Right ventricle myocardium superior (tissue), 1 donor: ENCODE data around the gene DIP2A. TPM values are rescaled to one million over a fixed set of nuclear protein-coding genes. Genes with fewer than 3 reads are reported as not detected.
"Not testable (repeated sequence)": the region's sequence is repeated elsewhere in the genome, so short reads cannot be mapped to it uniquely, and the experiment has no call there.

Source experiments
- ATAC-seq: fragments of 200-7000 bp; cut with Tn5 transposase; one replicate; pipeline ENCODE4 v1.9.1; 2020; ENCODE audit warnings: mild to moderate bottlenecking; ENCODE audit not compliant: poor library complexity
- DNase-seq: peaks from one replicate; pipeline ENCODE4 v3.0.0-alpha.2; 2020
- intact Hi-C: fragments of 100-400 bp; cut with DNase I; formaldehyde crosslinking; loops from one replicate; pipeline ENCODE4 v1.11.2; 2022
- total RNA-seq: library from RNA; stranded (reverse); fragmentation: NEBNext Ultra II Directional; extraction: Animal tissue kit (Norgen Biotek cat#: 25700); gene quantifications from one replicate; pipeline ENCODE4 v1.2.1, GENCODE V29; 2021
- donor health status: DM: no; HTN: yes; CAD: no; lungs with severe emphysema.

DIP2A gene
- total RNA-seq, 1 donor from 2014 or later: 21.6 TPM

DNA sequence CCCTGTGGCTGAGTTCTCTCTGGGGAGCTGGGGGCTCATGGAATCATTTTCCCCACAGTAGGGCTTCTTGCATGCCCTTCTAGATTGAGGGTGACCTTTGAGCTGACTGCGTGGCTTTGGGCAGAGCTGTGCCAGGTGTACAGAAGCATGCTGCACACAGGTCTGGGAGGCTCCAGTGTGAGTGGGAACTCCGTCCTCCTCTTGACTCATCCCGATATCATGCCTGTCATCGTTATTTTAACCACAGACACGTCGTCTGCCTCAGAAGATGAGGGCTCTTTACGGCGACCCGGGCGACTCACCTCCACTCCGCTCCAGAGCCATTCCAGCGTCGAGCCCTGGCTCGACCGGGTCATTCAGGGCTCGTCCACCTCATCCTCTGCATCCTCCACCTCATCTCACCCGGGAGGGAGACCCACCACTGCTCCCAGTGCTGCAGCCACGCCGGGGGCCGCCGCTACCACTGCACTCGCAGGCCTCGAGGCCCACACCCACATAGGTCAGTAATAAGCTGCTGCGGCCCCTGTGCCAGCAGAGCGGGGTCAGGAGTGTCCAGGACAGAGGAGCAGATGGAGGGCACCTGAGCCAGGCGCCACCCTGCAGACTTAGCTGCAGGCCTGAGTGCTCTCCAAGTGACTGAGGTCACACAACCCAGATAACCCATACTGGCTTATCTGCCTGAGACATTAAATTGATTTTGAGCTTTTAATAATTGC, 39.8 kb downstream of the DIP2A start:
- intact Hi-C loops: no loop called here
- no peak for DNase-seq
- ATAC-seq: no peak

DNA sequence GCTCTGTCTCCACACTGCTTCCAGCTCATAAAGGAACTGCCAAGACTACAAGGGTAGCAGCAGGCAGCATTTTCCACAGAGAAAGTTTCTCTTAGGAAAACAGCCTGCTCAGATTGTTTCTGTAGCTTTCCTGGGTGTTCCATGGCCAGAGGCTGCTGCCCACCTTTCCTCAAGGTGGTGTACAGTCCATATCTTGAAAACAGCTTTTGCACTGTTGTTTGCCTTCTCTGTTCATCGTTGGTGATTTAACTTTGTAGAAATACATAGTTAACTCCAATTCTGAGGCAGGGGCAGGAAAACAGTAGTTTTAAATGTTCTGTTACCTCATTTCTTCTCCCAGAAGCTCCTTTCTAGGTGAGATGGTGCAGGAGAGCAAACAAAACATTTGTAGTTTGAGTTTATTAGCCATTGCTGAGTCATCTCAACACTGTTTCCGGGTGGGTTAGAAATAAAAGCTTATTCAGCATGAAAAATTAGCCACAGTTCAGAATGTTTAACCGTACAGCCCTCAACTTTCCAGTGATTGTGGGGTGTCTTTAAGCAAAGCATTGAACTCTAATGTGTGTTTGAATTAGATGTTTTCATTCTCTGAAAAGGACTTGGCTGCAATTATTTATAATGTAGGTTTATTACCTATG, 41.7 kb downstream of the DIP2A start:
- DNase-seq (no peak), ATAC-seq (no peak)
- intact Hi-C loops: no loop called here

DNA sequence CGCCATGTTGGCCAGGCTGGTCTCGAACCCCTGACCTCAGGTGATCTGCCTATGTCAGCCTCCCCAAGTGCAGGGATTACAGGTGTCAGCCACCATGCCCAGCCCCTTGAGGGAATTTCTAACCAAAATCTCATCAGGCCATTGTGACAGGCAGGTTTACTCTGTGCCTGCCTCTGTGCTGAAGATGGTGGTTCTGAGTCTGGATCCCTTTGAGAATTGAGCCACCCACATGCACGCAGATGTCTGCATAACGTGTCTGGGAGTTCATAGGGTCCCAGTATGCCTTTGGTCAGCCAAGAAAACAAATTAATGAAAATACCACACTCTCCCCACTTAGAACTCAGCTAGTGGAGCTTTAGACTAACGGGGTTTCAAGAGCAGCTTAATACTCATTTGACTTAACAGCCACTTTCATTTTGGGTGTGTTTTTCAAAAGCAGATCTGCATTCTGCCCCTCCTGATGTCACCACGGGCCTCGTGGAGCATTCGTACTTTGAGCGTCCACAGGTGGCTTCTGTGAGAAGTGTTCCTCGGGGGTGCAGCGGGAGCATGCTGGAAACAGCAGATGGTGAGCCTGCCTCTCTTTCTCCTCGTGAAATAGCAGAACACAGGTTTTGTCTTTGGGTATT, 45.3 kb downstream of the DIP2A start:
- intact Hi-C loops: no loop called here
- ATAC-seq (no peak), DNase-seq (no peak)

DNA sequence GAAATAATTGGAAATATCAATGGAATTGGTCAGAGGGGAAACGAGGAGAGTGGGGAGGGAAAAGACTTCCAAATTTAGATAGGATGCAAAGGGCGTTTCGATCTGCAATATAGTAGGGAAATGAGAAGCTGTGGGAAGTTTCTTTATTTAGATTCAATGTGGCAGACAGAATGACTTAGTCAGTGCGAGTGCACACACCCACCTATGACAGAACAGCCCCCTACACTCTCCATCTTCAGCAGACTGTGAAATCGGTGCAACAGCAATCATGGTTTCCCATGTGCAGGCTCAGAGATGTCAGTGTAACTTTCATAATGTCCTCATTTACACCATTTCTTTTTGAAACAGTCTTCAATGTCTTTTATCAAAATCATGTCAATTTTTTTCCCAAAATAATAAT, 46.0 kb downstream of the DIP2A start:
- ATAC-seq (no peak), DNase-seq (no peak)
- intact Hi-C loops: no loop called here

DNA sequence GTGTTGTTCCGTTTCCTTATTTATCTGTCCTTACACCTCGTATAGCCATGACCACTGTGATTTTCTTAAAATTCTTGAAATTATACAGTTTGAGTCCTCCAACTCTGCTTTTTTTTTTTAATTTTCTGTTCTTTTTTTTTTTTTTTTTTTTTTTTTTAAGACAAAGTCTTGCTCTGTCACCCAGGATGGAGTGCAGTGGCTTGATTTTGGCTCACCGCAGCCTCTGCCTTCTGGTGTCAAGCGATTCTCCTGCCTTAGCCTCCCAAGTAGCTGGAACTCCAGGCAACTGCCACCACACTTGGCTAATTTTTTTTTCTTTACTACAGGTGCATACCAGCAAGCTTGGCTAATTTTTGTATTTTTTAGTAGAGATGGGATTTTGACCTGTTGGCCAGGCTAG, 48.9 kb downstream of the DIP2A start:
- ATAC-seq (no peak), DNase-seq (no peak)
- intact Hi-C loops: no loop called here

DNA sequence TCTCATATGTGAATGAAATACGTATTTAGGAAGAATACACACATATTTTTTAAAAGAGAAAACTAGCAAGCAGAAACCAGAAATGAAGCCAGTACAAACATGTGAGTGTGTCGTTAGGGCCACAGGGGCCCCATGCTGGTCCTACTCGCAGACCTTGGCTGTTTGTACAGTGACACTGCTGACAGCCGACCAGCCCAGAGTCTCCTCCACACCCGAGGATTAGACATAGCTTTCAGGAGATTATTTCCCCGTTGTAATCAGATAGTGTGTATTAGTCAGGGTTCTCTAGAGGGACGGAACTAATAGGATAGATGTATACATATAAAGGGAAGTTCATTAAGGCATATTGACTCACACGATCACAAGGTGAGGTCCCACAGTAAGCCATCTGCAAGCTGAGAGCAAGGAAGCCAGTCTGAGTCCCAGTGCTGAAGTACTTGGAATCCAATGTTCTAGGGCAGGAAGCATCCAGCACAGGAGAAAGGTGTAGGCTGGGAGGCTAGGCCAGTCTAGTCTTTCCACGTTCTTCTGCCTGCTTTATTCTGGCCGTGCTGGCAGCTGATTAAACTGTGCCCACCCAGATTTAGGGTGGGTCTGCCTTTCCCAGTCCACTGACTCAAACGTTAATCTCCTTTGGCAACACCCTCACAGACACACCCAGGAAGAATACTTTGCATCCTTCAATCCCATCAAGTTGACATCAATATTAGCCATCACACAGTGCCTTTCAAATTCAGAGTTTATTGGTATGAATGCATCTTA, 51.2 kb downstream of the DIP2A start:
- DNase-seq (no peak), ATAC-seq (no peak)
- intact Hi-C loops: no loop called here

DNA sequence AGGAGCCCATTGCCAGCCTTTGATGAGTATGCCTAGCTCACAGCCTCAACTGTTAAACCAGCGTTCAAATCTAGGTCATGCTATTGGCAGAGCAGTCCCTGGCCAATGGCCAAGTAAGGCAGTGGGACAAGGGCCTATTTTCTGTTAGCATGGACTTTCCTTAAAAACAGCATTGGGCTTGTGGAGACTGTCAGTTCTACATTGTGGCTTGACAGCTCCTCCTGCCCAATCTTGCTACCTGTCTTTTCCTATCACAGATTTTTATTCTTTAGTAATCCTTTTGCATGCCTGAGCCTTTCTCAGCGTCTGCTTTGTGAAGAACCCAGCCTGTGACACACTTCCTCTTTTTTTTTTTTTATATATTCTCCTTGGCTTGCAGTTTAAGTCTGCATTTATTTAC, 56.4 kb downstream of the DIP2A start:
- peak; percentile 79 for ATAC-seq
- intact Hi-C loops: no loop called here
- peak; percentile 83 for DNase-seq

DNA sequence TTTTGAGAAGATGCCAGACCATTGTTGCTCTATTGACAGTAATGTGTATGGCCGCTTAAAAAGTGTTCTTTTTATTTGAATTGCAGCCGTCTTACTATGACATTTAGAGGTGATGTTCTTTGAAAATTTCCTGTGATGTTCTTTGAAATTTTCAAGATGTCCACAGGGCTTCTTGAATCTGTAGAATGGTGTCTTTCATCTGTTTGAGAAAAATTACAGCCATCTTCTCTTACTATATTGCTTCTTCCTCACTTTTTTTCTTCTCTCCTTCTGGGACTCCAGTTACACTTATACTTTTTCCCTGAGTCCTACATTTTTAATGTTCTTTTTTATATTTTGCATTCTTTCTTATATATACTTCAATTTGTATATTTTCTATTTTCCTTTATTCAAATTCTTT, 57.4 kb downstream of the DIP2A start:
- no peak for ATAC-seq
- intact Hi-C loops: no loop called here
- no peak for DNase-seq

DNA sequence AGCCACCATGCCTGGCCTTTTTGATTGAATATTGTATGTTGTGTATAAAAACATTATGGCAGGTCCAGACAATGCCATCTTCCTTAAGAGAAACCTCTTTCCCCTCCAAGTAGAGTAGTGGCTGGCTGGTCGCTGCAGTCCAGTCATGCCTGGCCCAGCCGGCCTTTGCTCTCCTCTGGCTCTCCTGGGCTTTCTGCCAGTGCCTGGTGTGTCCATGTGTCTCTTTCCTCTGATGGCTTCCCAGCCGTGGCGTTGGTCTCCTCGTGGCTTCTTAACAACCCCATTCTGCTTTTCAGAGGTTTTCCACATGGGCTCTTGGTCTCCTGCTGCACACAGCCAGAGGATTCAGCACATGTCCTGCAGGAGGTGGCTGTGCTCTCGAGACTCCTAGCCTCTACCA, 58.7 kb downstream of the DIP2A start:
- peak; percentile 75 for ATAC-seq
- DNase-seq: peak; percentile 73
- intact Hi-C loops: no loop called here

DNA sequence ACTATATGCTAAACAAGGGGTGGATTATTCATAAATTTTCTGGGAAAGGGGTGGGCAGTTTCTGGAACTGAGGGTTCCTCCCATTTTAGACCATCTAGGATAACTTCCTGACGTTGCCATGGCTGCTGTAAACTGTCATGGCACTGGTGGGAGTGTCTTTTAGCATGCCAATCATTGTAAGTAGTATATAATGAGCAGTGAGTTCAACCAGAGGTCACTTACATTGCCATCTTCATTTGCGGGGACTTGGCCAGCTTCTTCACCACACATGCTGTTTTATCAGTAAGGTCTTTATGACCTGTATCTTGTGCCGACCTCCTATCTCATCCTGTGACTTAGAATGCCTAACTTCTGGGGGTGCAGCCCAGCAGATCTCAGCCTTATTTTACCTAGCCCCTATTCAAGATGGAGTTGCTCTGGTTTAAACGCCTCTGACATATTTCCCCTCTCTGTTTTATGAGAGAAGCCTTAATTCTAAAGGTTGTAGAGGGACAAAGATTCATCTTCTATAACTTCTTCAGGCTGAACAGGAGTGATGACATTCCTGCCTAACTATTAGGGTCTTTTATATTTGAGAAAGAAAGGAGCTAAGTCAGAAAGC, 60.4 kb downstream of the DIP2A start:
- DNase-seq (no peak), ATAC-seq (no peak)
- intact Hi-C loops: no loop called here

DNA sequence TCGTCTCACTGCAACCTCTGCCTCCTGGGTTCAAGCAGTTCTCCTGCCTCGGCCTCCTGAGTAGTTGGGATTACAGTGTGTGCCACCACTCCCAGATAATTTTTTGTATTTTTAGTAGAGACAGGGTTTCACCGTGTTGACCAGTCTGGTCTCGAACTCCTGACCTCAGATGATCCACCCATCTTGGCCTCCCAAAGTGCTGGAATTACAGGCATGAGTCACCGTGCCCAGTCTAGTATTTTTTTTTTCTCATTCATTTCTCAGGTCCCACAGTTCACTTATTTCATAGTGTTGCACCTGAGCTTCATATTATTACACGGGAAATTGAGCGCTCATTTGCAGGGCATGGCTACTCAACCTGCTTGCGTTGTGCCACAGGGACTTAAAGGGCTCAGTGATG, 68.7 kb downstream of the DIP2A start:
- ATAC-seq, DNase-seq, intact Hi-C loops: not testable (repeated sequence)

DNA sequence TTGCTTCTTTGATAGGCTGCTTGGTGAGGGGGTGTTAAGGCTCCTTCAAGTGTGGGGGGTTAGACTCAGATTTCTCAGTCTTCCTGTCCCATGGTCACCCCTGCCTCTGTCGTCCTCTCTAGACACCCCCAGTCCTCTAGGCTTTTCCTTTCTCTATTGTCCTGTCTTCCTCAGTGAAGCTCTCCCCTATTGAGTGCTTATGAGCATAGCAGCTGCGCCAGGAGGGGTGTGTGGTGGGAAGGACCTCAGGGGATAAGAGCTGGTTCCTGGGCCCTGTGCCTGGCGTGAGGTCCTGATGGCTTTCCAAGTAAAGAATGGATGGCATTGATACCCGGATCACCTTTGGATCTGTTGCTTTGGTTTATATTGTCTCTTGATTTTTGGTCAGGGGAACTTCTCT, 69.1 kb downstream of the DIP2A start:
- ATAC-seq (no peak), DNase-seq (no peak)
- intact Hi-C loops: no loop called here

DNA sequence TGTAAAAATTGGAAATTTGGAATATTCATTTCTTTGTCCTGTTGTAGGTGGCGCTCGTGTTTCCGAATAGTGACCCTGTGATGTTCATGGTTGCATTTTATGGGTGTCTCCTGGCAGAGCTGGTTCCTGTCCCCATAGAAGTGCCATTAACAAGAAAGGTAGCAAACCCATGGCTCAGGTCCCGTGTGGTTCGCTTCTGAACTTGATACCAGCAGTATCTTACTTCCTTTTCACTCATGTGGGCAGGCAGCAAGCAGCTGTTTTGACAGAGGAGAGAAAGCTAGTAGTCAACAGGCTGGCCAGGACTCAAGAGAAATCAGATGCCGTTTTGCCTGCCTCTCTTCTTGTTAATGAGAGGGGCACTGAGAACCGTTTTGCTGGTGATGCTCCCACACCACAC, 73.4 kb downstream of the DIP2A start:
- ATAC-seq: no peak

DNA sequence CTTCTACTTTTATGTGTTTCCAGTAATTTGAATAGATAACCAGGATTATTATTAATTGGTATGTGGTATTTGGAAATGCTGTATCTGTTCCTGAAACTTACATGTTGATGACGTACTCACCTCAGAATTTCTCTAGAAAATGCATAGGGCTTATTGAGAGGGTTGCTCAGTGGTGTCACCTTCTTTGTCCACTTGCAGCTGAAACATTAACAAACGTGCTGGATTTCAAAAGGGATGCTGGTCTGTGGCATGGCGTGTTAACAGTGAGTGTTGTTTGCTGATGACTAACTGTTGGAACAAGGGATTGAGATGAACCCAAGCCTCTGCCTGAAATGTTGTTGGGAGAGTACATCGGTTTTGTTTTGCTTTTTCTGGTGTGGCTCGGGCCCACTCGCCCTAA, 78.3 kb downstream of the DIP2A start:
- intact Hi-C loops: no loop called here
- DNase-seq (no peak), ATAC-seq (no peak)

More for the DNA sequence above, 73.4 kb downstream of the DIP2A start:
- DNase-seq: no peak
- intact Hi-C loops: no loop called here

DNA sequence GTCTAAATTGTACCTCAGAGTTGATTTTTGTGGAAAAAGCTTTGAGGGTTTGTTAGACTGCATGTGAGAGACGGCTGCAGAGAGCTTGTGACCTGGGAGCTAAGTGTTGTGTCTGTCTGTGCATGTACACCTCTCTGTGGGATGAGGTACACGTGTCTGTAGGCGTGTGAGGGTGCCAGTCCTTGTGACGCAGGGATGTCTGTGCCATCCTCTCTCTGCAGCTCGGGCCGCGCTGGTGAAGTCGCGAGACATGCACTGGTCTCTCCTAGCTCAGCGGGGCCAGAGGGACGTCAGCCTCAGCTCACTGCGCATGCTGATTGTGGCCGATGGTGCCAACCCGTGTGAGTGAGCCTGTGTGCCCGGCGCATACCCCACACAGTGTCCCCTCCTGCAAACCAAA, 79.6 kb downstream of the DIP2A start:
- no peak for ATAC-seq
- intact Hi-C loops: no loop called here
- no peak for DNase-seq

DNA sequence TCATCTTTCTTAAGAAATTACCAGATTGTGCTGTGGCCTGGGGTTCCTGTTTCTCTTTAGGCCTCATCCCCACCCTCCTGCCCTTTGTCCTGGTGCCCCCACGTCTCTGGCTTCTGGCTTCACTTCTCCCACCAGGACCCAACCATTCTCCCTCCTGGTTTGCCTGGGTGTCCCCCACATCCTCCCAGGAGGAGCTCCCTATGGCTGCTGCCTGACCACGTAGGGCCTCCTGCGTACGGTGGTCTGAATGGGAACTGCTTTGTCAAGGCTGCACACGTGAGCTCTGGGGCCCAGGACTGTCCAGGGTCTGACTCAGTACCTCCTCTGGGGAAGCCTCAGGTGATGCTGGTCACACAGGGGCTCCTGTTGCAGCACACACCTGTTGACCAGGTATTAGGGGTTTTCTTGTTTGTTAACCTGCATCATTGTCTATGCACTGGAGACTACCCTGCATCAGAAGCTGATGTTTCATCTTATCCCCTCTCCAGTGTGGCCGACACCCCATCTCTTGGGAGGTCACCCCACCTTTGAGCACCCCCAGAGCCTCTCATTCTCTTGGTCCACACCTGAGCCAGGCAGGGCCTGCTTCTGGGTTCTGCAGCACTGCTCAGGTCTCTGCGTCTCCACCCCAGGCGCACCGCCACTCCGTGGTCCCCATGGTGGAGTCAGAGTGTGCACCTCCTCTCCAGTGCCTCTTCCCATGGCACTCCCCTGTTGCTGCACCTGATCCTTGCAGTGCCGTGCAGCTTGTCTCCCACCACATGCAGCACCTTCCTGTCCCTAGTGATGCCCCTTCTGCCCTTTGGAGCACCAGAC, 80.4 kb downstream of the DIP2A start:
- no peak for ATAC-seq
- intact Hi-C loops: no loop called here

DNA sequence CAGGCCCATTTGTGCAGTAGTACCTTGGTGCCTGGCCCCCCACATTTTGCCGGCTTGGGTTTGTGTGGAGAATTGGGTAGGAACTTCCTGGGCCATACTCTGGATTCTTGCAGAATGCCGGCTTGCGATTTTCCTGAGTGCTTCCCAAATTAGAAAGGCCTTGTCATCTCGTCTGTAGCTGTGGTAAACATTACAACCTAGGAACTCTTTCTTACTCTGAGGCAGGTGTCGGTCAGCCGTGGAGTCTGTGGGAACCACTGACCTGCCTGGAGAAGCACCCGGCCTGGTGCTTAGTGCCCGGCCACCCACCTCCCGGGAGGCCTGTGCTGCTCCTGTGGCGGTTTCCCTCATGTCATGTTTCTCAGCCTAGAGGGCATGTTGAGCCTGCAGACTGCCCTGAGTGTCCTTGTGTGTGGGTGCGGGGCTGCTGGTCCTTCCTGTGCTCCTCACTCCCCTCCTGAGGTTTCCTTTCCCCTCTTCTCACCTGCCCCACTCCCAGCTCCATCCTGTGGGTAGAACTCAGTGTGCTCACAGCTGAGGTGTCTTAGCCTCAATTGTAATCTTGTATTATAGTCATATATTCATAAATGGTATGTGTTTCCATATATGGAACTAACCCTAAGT, 81.5 kb downstream of the DIP2A start:
- ATAC-seq: peak; percentile 54
- no peak for DNase-seq
- intact Hi-C loops: no loop called here

More for the DNA sequence above, 80.4 kb downstream of the DIP2A start:
- no peak for DNase-seq

DNA sequence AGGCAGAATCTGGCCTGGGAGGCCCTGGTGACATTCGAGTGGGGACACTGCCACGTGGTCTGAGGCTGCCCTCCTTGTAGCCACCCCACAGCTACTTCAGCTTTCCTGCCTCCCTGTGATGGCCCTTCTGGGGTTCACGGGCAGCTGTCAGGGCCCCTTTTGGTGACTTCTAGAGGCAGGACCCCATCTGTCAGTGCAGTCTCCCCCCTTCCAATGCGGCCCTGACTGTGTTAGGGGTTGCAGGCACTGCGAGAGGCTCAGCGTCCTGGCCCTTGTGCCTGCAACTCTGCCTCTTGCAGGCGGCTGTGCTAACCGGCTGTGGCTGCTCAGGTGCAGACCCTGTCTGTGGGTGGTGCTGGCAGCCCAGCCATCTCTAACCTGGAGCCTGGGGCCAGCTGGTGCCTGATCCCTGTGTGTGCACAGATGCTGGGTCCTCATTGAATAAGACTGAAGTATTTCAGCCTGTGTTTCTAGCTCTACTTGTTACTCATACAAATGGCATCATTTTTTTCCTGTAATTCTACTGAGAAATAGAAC, 84.0 kb downstream of the DIP2A start:
- intact Hi-C loops: no loop called here
- ATAC-seq (no peak), DNase-seq (no peak)
